IMR-90 (cell line): ENCODE results near the gene PPP2R2D. TPM values are rescaled to one million over a fixed set of nuclear protein-coding genes. Genes with fewer than 3 reads are reported as not detected.

Experiments
- ATAC-seq: fragments of 200-7000 bp; cut with Tn5 transposase; 2 replicates; pipeline ENCODE4 v1.9.1; 2020; ENCODE audit warnings: low read depth, mild to moderate bottlenecking, moderate library complexity
- BruUV-seq: library from RNA; stranded (reverse); fragments of 400-500 nt; replicated peaks from 2 replicates; lab custom pipeline; 2021; lab: Mats Ljungman, UMichigan
- CTCF ChIA-PET: fragments of 300-600 bp; formaldehyde crosslinking; extraction: SDS; loops from one replicate; lab custom pipeline; 2021; ENCODE audit warnings: antibody characterized with exemption; lab: Yijun Ruan, JAX
- POLR2A ChIA-PET: fragments of 300-600 bp; sonication (Branson Sonifier 250); formaldehyde crosslinking; loops from one replicate; lab custom pipeline; 2022; ENCODE audit warnings: antibody characterized with exemption; ENCODE audit not compliant: unreplicated experiment; lab: Charles Lee
- DNase-seq: peaks from one replicate; pipeline ENCODE4 v3.0.0; 2013
- H2AFZ ChIP-seq: replicated peaks from 2 replicates; pipeline ENCODE3; 2013; ENCODE audit warnings: low read length, mild to moderate bottlenecking; ENCODE audit not compliant: poor library complexity
- H2AK5ac ChIP-seq: 2 replicates; pipeline ENCODE4 v1.6.1; 2013; ENCODE audit warnings: low read depth, low read length, inconsistent platforms
- H2AK9ac ChIP-seq: replicated peaks from 2 replicates; pipeline ENCODE3; 2013; ENCODE audit warnings: mild to moderate bottlenecking, low read depth, low read length, moderate library complexity; ENCODE audit not compliant: poor library complexity
- H2BK120ac ChIP-seq: 2 replicates; pipeline ENCODE4 v1.6.1; 2013; ENCODE audit warnings: low read depth, low read length, inconsistent platforms
- H2BK15ac ChIP-seq: 3 replicates; pipeline ENCODE4 v1.6.1; 2013; ENCODE audit warnings: low read depth, low read length, inconsistent platforms
- H2BK20ac ChIP-seq: 2 replicates; pipeline ENCODE4 v1.6.1; 2013; ENCODE audit warnings: low read depth, mild to moderate bottlenecking, inconsistent platforms, low read length, moderate library complexity
- H2BK5ac ChIP-seq: 2 replicates; pipeline ENCODE4 v1.6.1; 2013; ENCODE audit warnings: mild to moderate bottlenecking, low read depth, low read length, inconsistent platforms; ENCODE audit not compliant: poor library complexity, severe bottlenecking
- H3K14ac ChIP-seq: replicated peaks from 2 replicates; pipeline ENCODE4 v1.6.1; 2013; ENCODE audit warnings: low read depth, low read length, inconsistent platforms
- H3K18ac ChIP-seq: 2 replicates; pipeline ENCODE4 v1.6.1; 2013; ENCODE audit warnings: low read depth, low read length, control low read depth
- H3K23ac ChIP-seq: 2 replicates; pipeline ENCODE4 v1.6.1; 2013; ENCODE audit warnings: low read depth, low read length, inconsistent platforms
- H3K27ac ChIP-seq: 2 replicates; pipeline ENCODE4 v1.5.1; 2013; ENCODE audit warnings: mild to moderate bottlenecking, control low read depth, low read length; ENCODE audit not compliant: insufficient read depth
- H3K27me3 ChIP-seq: 2 replicates; pipeline ENCODE4 v1.6.1; 2013; ENCODE audit warnings: low read length; ENCODE audit not compliant: control insufficient read depth, insufficient read depth
- H3K36me3 ChIP-seq: 2 replicates; pipeline ENCODE4 v1.6.1; 2013; ENCODE audit warnings: low read length, mixed read lengths; ENCODE audit not compliant: control insufficient read depth, insufficient read depth
- H3K4ac ChIP-seq: 2 replicates; pipeline ENCODE4 v1.6.1; 2013; ENCODE audit warnings: low read depth, low read length, inconsistent platforms
- H3K4me1 ChIP-seq: 2 replicates; pipeline ENCODE4 v1.6.1; 2013; ENCODE audit warnings: low read length, mixed read lengths; ENCODE audit not compliant: control insufficient read depth, insufficient read depth
- H3K4me2 ChIP-seq: 2 replicates; pipeline ENCODE4 v1.6.1; 2013; ENCODE audit warnings: low read depth, mild to moderate bottlenecking, control low read depth, low read length, moderate library complexity
- H3K4me3 ChIP-seq: 2 replicates; pipeline ENCODE4 v1.5.1; 2013; ENCODE audit warnings: low read depth, mild to moderate bottlenecking, control low read depth, low read length, moderate library complexity; ENCODE audit not compliant: insufficient read depth
- H3K56ac ChIP-seq: 2 replicates; pipeline ENCODE4 v1.6.1; 2013; ENCODE audit warnings: low read length, inconsistent platforms; ENCODE audit not compliant: insufficient read depth; ENCODE audit errors: extremely low read depth
- H3K79me1 ChIP-seq, 2 experiments: 2 replicates each; pipeline ENCODE4 v1.6.1; 2013; ENCODE audit warnings: low read length in 2 of 2, inconsistent platforms in 1 of 2, low read depth in 1 of 2
- H3K9ac ChIP-seq: 2 replicates; pipeline ENCODE4 v1.6.1; 2013; ENCODE audit warnings: low read depth, low read length, control low read depth
- H3K9me1 ChIP-seq: 2 replicates; pipeline ENCODE4 v1.6.1; 2013; ENCODE audit warnings: low read length, inconsistent platforms; ENCODE audit not compliant: insufficient read depth
- H3K9me3 ChIP-seq: 2 replicates; pipeline ENCODE4 v1.6.1; 2013; ENCODE audit warnings: low read length; ENCODE audit not compliant: control insufficient read depth, insufficient read depth
- H4K20me1 ChIP-seq: 2 replicates; pipeline ENCODE4 v1.6.1; 2013; ENCODE audit warnings: low read length, inconsistent platforms; ENCODE audit not compliant: insufficient read depth
- H4K5ac ChIP-seq: 2 replicates; pipeline ENCODE4 v1.6.1; 2013; ENCODE audit warnings: mild to moderate bottlenecking, low read depth, low read length, control low read depth
- H4K8ac ChIP-seq, 2 experiments: 2 replicates each; pipeline ENCODE4 v1.6.1; 2013; ENCODE audit warnings: low read depth in 2 of 2, low read length in 2 of 2, control low read depth in 1 of 2, inconsistent platforms in 1 of 2
- H4K91ac ChIP-seq: 2 replicates; pipeline ENCODE4 v1.6.1; 2013; ENCODE audit warnings: low read depth, low read length, inconsistent platforms; ENCODE audit not compliant: insufficient read depth
- BHLHE40 ChIP-seq: fragments of 150-350 bp; IDR thresholded peaks from 2 replicates; pipeline ENCODE4 v1.6.1; 2016; ENCODE audit warnings: mild to moderate bottlenecking, low read depth, low read length
- CEBPB ChIP-seq: IDR thresholded peaks from 2 replicates; pipeline ENCODE4 v1.6.1; 2012; ENCODE audit warnings: low read depth, low read length, improper control_type of control experiment
- CHD1 ChIP-seq: IDR thresholded peaks from 2 replicates; pipeline ENCODE4 v1.6.1; 2012; ENCODE audit warnings: low read depth, low read length, improper control_type of control experiment
- CTCF ChIP-seq: conservative IDR thresholded peaks from 2 replicates; pipeline ENCODE4 v1.5.1; 2012; ENCODE audit warnings: mild to moderate bottlenecking, low read depth, low read length, improper control_type of control experiment
- ELK1 ChIP-seq: fragments of 150-350 bp; IDR thresholded peaks from 2 replicates; pipeline ENCODE4 v1.6.1; 2016; ENCODE audit warnings: low read depth, mild to moderate bottlenecking, low read length, moderate library complexity, borderline replicate concordance
- FOS ChIP-seq: fragments of 150-350 bp; IDR thresholded peaks from 2 replicates; pipeline ENCODE4 v1.6.1; 2016; ENCODE audit warnings: low read depth, low read length
- MAZ ChIP-seq: IDR thresholded peaks from 2 replicates; pipeline ENCODE4 v1.6.1; 2012; ENCODE audit warnings: low read depth, mild to moderate bottlenecking, low read length, improper control_type of control experiment, moderate library complexity, borderline replicate concordance
- NFE2L2 ChIP-seq: fragments of 150-350 bp; IDR thresholded peaks from 2 replicates; pipeline ENCODE4 v1.6.1; 2016; ENCODE audit warnings: low read depth, mild to moderate bottlenecking, low read length
- RAD21 ChIP-seq: IDR thresholded peaks from 2 replicates; pipeline ENCODE4 v1.6.1; 2012; ENCODE audit warnings: low read length, improper control_type of control experiment
- RCOR1 ChIP-seq: IDR thresholded peaks from 2 replicates; pipeline ENCODE4 v1.6.1; 2012; ENCODE audit warnings: mild to moderate bottlenecking, low read length, improper control_type of control experiment; ENCODE audit not compliant: insufficient replicate concordance
- RFX5 ChIP-seq: IDR thresholded peaks from 2 replicates; pipeline ENCODE4 v1.8.0; 2012; ENCODE audit warnings: low read depth, mild to moderate bottlenecking, low read length, moderate library complexity
- SMC3 ChIP-seq: fragments of 150-350 bp; IDR thresholded peaks from 2 replicates; pipeline ENCODE4 v1.6.1; 2016; ENCODE audit warnings: low read depth, mild to moderate bottlenecking, antibody characterized with exemption, low read length, moderate library complexity
- USF2 ChIP-seq: fragments of 150-350 bp; IDR thresholded peaks from 2 replicates; pipeline ENCODE4 v1.6.1; 2017; ENCODE audit warnings: mild to moderate bottlenecking, antibody characterized with exemption, low read length, low read depth
- WGBS, 2 experiments: methylation state at CpG; one replicate each; pipeline versions ENCODE4 v1.1.5 to v1.1.7; 2013; ENCODE audit warnings: missing lambda C conversion rate in 2 of 2; ENCODE audit not compliant: insufficient read length in 1 of 2; ENCODE audit errors: extremely low coverage in 2 of 2; 5-methylcytosine and 5-hydroxymethylcytosine counted together
- dilution Hi-C: fragments of 300-500 bp; cut with HindIII; formaldehyde crosslinking; loops from one replicate; pipeline ENCODE4 v1.14.3; 2018; ENCODE audit warnings: low sequenced_read_pairs; ENCODE audit not compliant: unreplicated experiment
- in situ Hi-C: fragments of 300-500 bp; cut with MboI; formaldehyde crosslinking; loops from 3 replicates; pipeline ENCODE4 v1.14.3; 2019; ENCODE audit warnings: low sequenced_read_pairs, inconsistent platforms, mixed read lengths
- intact Hi-C: fragments of 100-400 bp; cut with micrococcal nuclease; formaldehyde crosslinking; loops from 2 replicates; pipeline ENCODE4 v1.10.0; 2022
- polyA plus RNA-seq, 3 experiments: library from polyadenylated mRNA; depleted of rRNA; stranded (reverse); fragments of >200 nt; gene quantifications; 2 replicates each; pipeline ENCODE4 v1.2.3, GENCODE V29; 2012; ENCODE audit warnings: low replicate concordance in 1 of 3
- total RNA-seq: library from RNA; depleted of rRNA; stranded (reverse); fragments of >200 nt; gene quantifications from 2 replicates; pipeline ENCODE4 v1.2.3, GENCODE V29; 2012

The PPP2R2D gene
- total and polyA plus RNA-seq, 2 of the 4 experiments (the other 2 are of a cell fraction): 22.8 to 23.8 TPM

GRCh38 chr10:131981429-131982184 is 80.8 kb downstream of the PPP2R2D start, which contains the start of gene BNIP3:
TSS of gene BNIP3 (minus strand) at chr10:131981923. CDS start at chr10:131981806, 117 bp downstream.
- Histone ChIP-seq H2AFZ (peak within 1 kb of the TSS; percentile 96), H4K20me1 (peaks cover 43% of the 10 kb centered on the region), H3K9me3 (no peaks in the 10 kb centered on the region), H3K4me2 (peak within 1 kb of the TSS; percentile 73), H3K23ac (peak within 1 kb of the TSS; percentile 98), H3K4me3 (peak within 1 kb of the TSS; percentile 99), H2BK120ac (peak within 1 kb of the TSS; percentile 43; the same call in 1 of the 2 replicates), H2AK9ac (peak within 1 kb of the TSS; percentile 95), H3K4ac (peak within 1 kb of the TSS; percentile 89), H3K9ac (peak within 1 kb of the TSS; percentile 94), H3K36me3 (peaks cover 18% of the 10 kb centered on the region), H4K8ac (peak within 1 kb of the TSS; percentile 67 to 77; a peak in 3 of 4 replicates), H3K9me1 (peaks cover 10% of the 10 kb centered on the region; the same call in 1 of the 2 replicates), H3K4me1 (peaks cover 13% of the 10 kb centered on the region), H3K56ac (peak within 1 kb of the TSS; percentile 42), H2BK20ac (no peak within 1 kb of the TSS), H3K18ac (peak within 1 kb of the TSS; percentile 86), H4K5ac (peak within 1 kb of the TSS; percentile 85), H4K91ac (peak within 1 kb of the TSS; percentile 60; the same call in 1 of the 2 replicates), H2AK5ac (peak within 1 kb of the TSS; percentile 54), H2BK15ac (no peak within 1 kb of the TSS), H2BK5ac (peak within 1 kb of the TSS; percentile 92), H3K27me3 (no peaks in the 10 kb centered on the region), H3K14ac (peak within 1 kb of the TSS; percentile 90), H3K27ac (peak within 1 kb of the TSS; percentile 85), H3K79me1 (peaks cover 0 to 49% of the 10 kb centered on the region in 2 experiments; a peak in 2 of 4 replicates)
- intact Hi-C loops: loop anchor here (1.0 to 5.0 kb wide), 5 partner anchors 35 to 96 kb away; partner anchors contain the start of genes JAKMIP3 and PPP2R2D
- DNase-seq (peak; percentile 94), ATAC-seq (peak; percentile 83)
- 0% methylated on average over 28 of the region's 100 CpGs; no CpG with 5 or more reads in 1 of the 2 experiments for WGBS, 2 experiments
- POLR2A ChIA-PET: no interaction called here
- CTCF ChIA-PET: interaction anchor here (0.9 to 2.3 kb wide), 2 partner anchors 41 to 96 kb away, joined by 3 to 11 read pairs; no protein-coding TSS in a partner anchor
- no TSS peak for BruUV-seq
- dilution Hi-C loops: no loop called here
- in situ Hi-C loops: no loop called here
- TF ChIP-seq RCOR1 (no peak), CHD1 (peak; percentile 91; the same call in 1 of the 2 replicates), ELK1 (no peak), MAZ (peak; percentile 96), NFE2L2 (peak; percentile 10; the same call in 1 of the 2 replicates), CEBPB (no peak), BHLHE40 (peak; percentile 100), SMC3 (no peak), RFX5 (no peak), FOS (no peak; the same call in 1 of the 2 replicates), RAD21 (no peak), CTCF (no peak), USF2 (peak; percentile 71; the same call in 1 of the 2 replicates)
